ENCODE data around the gene OR7A5.

DNA sequence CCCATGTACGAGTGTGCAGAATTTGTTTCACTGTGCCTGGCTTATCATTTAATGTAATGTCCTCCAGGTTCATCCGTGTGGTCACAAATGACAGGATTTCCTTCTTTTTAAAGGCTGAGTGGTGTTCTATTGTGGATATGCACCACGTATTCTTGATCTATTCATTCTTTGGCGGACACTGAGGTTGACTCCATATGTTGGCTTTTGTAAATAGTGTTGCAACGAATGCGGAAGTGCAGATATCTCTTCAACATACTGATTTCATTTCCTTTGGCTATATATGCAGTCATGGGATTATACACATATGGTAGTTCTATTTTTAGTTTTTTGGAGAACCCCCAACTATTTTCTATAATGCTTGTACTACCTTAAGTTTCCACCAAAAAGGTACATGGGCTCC, 13.0 kb downstream of the OR7A5 start:
- TF ChIP-seq, protein P1, sequence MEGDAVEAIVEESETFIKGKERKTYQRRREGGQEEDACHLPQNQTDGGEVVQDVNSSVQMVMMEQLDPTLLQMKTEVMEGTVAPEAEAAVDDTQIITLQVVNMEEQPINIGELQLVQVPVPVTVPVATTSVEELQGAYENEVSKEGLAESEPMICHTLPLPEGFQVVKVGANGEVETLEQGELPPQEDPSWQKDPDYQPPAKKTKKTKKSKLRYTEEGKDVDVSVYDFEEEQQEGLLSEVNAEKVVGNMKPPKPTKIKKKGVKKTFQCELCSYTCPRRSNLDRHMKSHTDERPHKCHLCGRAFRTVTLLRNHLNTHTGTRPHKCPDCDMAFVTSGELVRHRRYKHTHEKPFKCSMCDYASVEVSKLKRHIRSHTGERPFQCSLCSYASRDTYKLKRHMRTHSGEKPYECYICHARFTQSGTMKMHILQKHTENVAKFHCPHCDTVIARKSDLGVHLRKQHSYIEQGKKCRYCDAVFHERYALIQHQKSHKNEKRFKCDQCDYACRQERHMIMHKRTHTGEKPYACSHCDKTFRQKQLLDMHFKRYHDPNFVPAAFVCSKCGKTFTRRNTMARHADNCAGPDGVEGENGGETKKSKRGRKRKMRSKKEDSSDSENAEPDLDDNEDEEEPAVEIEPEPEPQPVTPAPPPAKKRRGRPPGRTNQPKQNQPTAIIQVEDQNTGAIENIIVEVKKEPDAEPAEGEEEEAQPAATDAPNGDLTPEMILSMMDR (IDR thresholded peaks at IDR 0.05), result no peak
- TF ChIP-seq, protein P2, sequence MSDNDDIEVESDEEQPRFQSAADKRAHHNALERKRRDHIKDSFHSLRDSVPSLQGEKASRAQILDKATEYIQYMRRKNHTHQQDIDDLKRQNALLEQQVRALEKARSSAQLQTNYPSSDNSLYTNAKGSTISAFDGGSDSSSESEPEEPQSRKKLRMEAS (CRISPR knock-in tag; IDR thresholded peaks at IDR 0.05), result no peak
- TF ChIP-seq CREM (CRISPR knock-in tag; IDR thresholded peaks at IDR 0.05) (no peak), ATF1 (CRISPR knock-in tag; IDR thresholded peaks at IDR 0.05) (no peak), TEAD4 (CRISPR knock-in tag; IDR thresholded peaks at IDR 0.05) (no peak), TP53 (CRISPR knock-in tag; IDR thresholded peaks at IDR 0.05) (no peak), KAT7 (CRISPR knock-in tag; IDR thresholded peaks at IDR 0.05; ENCODE audit: borderline replicate concordance) (no peak), NR1H2 (CRISPR knock-in tag; IDR thresholded peaks at IDR 0.05) (no peak), ELF4 (CRISPR knock-in tag; IDR thresholded peaks at IDR 0.05; ENCODE audit: low read depth) (no peak), ZNF121 (CRISPR knock-in tag; IDR thresholded peaks at IDR 0.05) (no peak)
- TF ChIP-seq, protein P3, sequence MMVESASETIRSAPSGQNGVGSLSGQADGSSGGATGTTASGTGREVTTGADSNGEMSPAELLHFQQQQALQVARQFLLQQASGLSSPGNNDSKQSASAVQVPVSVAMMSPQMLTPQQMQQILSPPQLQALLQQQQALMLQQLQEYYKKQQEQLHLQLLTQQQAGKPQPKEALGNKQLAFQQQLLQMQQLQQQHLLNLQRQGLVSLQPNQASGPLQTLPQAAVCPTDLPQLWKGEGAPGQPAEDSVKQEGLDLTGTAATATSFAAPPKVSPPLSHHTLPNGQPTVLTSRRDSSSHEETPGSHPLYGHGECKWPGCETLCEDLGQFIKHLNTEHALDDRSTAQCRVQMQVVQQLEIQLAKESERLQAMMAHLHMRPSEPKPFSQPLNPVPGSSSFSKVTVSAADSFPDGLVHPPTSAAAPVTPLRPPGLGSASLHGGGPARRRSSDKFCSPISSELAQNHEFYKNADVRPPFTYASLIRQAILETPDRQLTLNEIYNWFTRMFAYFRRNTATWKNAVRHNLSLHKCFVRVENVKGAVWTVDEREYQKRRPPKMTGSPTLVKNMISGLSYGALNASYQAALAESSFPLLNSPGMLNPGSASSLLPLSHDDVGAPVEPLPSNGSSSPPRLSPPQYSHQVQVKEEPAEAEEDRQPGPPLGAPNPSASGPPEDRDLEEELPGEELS (CRISPR knock-in tag; IDR thresholded peaks at IDR 0.05), result no peak
- TF ChIP-seq, protein P4, sequence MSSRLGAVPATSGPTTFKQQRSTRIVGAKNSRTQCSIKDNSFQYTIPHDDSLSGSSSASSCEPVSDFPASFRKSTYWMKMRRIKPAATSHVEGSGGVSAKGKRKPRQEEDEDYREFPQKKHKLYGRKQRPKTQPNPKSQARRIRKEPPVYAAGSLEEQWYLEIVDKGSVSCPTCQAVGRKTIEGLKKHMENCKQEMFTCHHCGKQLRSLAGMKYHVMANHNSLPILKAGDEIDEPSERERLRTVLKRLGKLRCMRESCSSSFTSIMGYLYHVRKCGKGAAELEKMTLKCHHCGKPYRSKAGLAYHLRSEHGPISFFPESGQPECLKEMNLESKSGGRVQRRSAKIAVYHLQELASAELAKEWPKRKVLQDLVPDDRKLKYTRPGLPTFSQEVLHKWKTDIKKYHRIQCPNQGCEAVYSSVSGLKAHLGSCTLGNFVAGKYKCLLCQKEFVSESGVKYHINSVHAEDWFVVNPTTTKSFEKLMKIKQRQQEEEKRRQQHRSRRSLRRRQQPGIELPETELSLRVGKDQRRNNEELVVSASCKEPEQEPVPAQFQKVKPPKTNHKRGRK (CRISPR knock-in tag; IDR thresholded peaks at IDR 0.05; ENCODE audit: borderline replicate concordance), result no peak
- TF ChIP-seq, protein P5, sequence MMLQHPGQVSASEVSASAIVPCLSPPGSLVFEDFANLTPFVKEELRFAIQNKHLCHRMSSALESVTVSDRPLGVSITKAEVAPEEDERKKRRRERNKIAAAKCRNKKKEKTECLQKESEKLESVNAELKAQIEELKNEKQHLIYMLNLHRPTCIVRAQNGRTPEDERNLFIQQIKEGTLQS (CRISPR knock-in tag; conservative IDR thresholded peaks at IDR 0.05), result no peak

All from WTC11 (cell line).